Measurements from ENCODE around the gene WWC1. TPM values are rescaled to one million over a fixed set of nuclear protein-coding genes. Genes with fewer than 3 reads are reported as not detected.
"Not testable (repeated sequence)": the region's sequence is repeated elsewhere in the genome, so short reads cannot be mapped to it uniquely, and the experiment has no call there.

Gene WWC1
- total RNA-seq, 2 experiments from 2014 or later, result not detected

- Histone ChIP-seq H3K9me2 (ENCODE audit: insufficient read depth, low read length) (no peaks in the 10 kb centered on the region), H4K20me1 (ENCODE audit: insufficient read depth, low read length) (no peaks in the 10 kb centered on the region), H3K4me2 (ENCODE audit: low read length) (no peak overlapping the region), H3K79me2 (ENCODE audit: insufficient read depth, low read depth, low read length) (no peaks in the 10 kb centered on the region), H3K36me3 (ENCODE audit: insufficient read depth, low read length) (no peaks in the 10 kb centered on the region), H3K27ac (ENCODE audit: low read depth, low read length, poor library complexity, severe bottlenecking) (no peak overlapping the region), H3K4me3 (ENCODE audit: low read depth, low read length, poor library complexity, severe bottlenecking) (no peak overlapping the region), H2AFZ (ENCODE audit: low read length) (no peak overlapping the region), H3K9me3 (ENCODE audit: low read length) (no peaks in the 10 kb centered on the region), H3K4me1 (ENCODE audit: insufficient read depth, low read length, poor library complexity, severe bottlenecking) (no peaks in the 10 kb centered on the region)
- POLR2A ChIA-PET, result no interaction called here
- TF ChIP-seq EZH2phosphoT487 (IDR thresholded peaks at IDR 0.05; ENCODE audit: borderline replicate concordance, low read depth, low read length) (no peak), CTCF (conservative IDR thresholded peaks at IDR 0.05; ENCODE audit: low read length) (no peak)
- intact Hi-C loops (cut with micrococcal nuclease; ENCODE audit: unreplicated experiment), result no loop called here
- BruUV-seq (replicated peaks), result no TSS peak
- CTCF ChIA-PET (ENCODE audit: unreplicated experiment), result no interaction called here
- no peak for DNase-seq (ENCODE audit: low spot score)
These were observed 16.6 kb downstream of the WWC1 start for GRCh38 chr5:168307925-168308584.

- BruUV-seq (replicated peaks), result no TSS peak
- H3K4me1 ChIP-seq (ENCODE audit: insufficient read depth, low read length, poor library complexity, severe bottlenecking), result no peaks in the 10 kb centered on the region
- TF ChIP-seq CTCF (conservative IDR thresholded peaks at IDR 0.05; ENCODE audit: low read length) (no peak), EZH2phosphoT487 (IDR thresholded peaks at IDR 0.05; ENCODE audit: borderline replicate concordance, low read depth, low read length) (no peak)
- CTCF ChIA-PET (ENCODE audit: unreplicated experiment), result no interaction called here
- H4K20me1 ChIP-seq (ENCODE audit: insufficient read depth, low read length), result no peaks in the 10 kb centered on the region
- H3K4me3 ChIP-seq (ENCODE audit: low read depth, low read length, poor library complexity, severe bottlenecking), result no peak overlapping the region
- H3K4me2 ChIP-seq (ENCODE audit: low read length), result no peak overlapping the region
- H2AFZ ChIP-seq (ENCODE audit: low read length), result no peak overlapping the region
- H3K9me2 ChIP-seq (ENCODE audit: insufficient read depth, low read length), result no peaks in the 10 kb centered on the region
- no peaks in the 10 kb centered on the region for H3K9me3 ChIP-seq (ENCODE audit: low read length)
- H3K27ac ChIP-seq (ENCODE audit: low read depth, low read length, poor library complexity, severe bottlenecking), result no peak overlapping the region
- DNase-seq (ENCODE audit: low spot score), result no peak
- POLR2A ChIA-PET, result interaction anchor here (0.7 kb wide), 1 partner anchor 50 kb away, joined by 3 read pairs; no protein-coding TSS in a partner anchor
- intact Hi-C loops (cut with micrococcal nuclease; ENCODE audit: unreplicated experiment), result no loop called here
- no peaks in the 10 kb centered on the region for H3K36me3 ChIP-seq (ENCODE audit: insufficient read depth, low read length)
- H3K79me2 ChIP-seq (ENCODE audit: insufficient read depth, low read depth, low read length), result no peaks in the 10 kb centered on the region
These were observed 17.6 kb downstream of the WWC1 start for GRCh38 chr5:168308976-168309598.

GRCh38 chr5:168310541-168310940, 19.1 kb downstream of the WWC1 start:
- H3K9me3 ChIP-seq (ENCODE audit: low read length); CTCF ChIA-PET (ENCODE audit: unreplicated experiment); POLR2A ChIA-PET; H4K20me1 ChIP-seq (ENCODE audit: insufficient read depth, low read length); H3K27ac ChIP-seq (ENCODE audit: low read depth, low read length, poor library complexity, severe bottlenecking); H3K4me1 ChIP-seq (ENCODE audit: insufficient read depth, low read length, poor library complexity, severe bottlenecking); DNase-seq (ENCODE audit: low spot score); intact Hi-C loops (cut with micrococcal nuclease; ENCODE audit: unreplicated experiment); H3K4me2 ChIP-seq (ENCODE audit: low read length); BruUV-seq (replicated peaks); H3K79me2 ChIP-seq (ENCODE audit: insufficient read depth, low read depth, low read length); H3K4me3 ChIP-seq (ENCODE audit: low read depth, low read length, poor library complexity, severe bottlenecking); H3K36me3 ChIP-seq (ENCODE audit: insufficient read depth, low read length); H2AFZ ChIP-seq (ENCODE audit: low read length); H3K9me2 ChIP-seq (ENCODE audit: insufficient read depth, low read length): not testable (repeated sequence)
